ENCODE results near the gene UGGT1. TPM values are rescaled to one million over a fixed set of nuclear protein-coding genes. Genes with fewer than 3 reads are reported as not detected.
"Not testable (repeated sequence)": the region's sequence is repeated elsewhere in the genome, so short reads cannot be mapped to it uniquely, and the experiment has no call there.

UGGT1 gene
- total RNA-seq, 1 donor from 2014 or later: 70.7 TPM

DNA sequence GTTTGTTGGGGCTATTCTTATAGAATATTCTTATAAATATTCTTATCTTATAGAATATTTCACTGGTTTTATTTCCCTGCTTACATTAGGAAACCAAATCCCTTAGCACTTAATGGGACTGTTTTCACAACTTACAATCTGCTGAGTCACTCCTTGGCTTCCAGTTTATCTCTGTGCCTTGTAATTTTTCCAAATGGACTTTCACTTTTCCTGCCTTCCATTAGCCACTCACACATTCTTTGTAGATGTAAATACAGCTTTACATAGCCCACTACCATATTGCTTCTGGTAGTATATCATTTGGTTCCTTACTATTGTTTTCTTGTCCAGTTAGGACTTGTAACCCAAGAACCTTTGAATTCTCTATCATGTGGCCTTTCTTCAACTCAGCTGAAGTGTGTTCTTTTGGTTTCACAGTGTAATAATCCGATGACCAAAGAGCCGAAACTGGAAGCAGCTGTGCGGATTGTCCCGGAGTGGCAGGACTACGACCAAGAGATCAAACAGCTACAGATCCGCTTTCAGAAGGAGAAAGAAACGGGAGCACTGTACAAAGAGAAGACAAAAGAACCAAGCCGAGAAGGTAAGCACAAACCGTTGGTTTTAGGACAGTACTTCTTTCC lies 96.1 kb downstream of the UGGT1 start:
- no peaks in the 10 kb centered on the region for H3K27me3 Mint-ChIP-seq (ENCODE audit: insufficient read depth)
- DNase-seq (ENCODE audit: low spot score): no peak
- H3K4me3 Mint-ChIP-seq: no peak overlapping the region
- peaks cover 45% of the 10 kb centered on the region for H3K36me3 Mint-ChIP-seq (ENCODE audit: low read depth)
- H3K9me3 Mint-ChIP-seq: no peaks in the 10 kb centered on the region
- H3K27ac Mint-ChIP-seq: no peak overlapping the region
- intact Hi-C loops (cut with micrococcal nuclease): no loop called here
- H3K4me1 Mint-ChIP-seq (ENCODE audit: low read depth): no peaks in the 10 kb centered on the region

DNA sequence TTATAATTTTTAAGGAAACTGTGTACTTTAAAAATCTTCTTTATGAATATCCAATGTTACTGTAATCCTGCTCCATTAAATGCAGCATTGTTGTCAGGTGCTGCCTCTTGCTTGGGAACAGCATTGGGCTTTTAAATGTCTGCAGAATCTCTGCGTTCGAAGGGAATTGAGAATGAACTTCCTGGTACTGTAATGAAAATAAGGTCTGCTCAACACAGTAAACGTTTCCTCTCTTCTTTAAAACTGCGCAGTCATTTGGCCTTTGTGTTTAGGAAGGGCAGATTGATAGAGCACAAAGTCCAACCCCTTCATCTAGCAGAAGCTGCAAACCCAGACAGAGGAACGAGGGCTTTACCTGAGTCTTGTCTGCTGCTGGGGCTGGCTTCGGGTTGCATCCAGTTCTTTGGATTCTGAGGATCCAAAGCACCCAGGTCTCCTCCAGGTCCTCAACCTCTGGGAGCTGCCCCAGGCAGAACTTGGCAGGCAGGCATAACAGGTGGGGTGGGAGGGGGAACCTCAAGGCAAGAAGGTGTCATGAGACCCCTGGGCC lies 104.5 kb downstream of the UGGT1 start:
- H3K4me3 Mint-ChIP-seq: no peak overlapping the region
- H3K36me3 Mint-ChIP-seq (ENCODE audit: low read depth): peaks cover 28% of the 10 kb centered on the region
- no peaks in the 10 kb centered on the region for H3K9me3 Mint-ChIP-seq
- no peak overlapping the region for H3K27ac Mint-ChIP-seq
- DNase-seq (ENCODE audit: low spot score): no peak
- peaks cover 30% of the 10 kb centered on the region for H3K4me1 Mint-ChIP-seq (ENCODE audit: low read depth)
- H3K27me3 Mint-ChIP-seq (ENCODE audit: insufficient read depth): no peaks in the 10 kb centered on the region
- intact Hi-C loops (cut with micrococcal nuclease): no loop called here

DNA sequence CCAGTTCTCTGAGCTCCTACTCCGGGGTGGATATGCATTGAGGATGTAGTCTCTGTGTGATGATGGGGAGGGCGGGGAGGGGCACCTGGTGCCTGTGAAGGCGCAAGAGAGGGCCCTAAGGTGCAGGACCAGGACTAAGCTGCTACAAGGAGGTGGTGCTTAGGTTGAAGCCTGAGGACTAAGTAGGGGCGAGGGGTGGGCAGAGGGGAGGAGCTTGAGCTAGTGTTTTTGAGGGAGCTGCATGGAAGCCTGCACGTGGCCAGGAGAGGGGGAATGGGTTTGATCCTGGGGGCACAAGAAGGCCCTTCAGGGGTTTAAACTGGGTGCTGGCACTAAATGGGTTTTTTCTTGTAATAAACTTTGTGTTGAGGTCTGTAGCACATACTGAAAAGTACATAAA lies 105.0 kb downstream of the UGGT1 start:
- intact Hi-C loops (cut with micrococcal nuclease): loop anchor here (1.0 kb wide), 1 partner anchor 37 kb away; no protein-coding TSS in a partner anchor
- no peak for DNase-seq (ENCODE audit: low spot score)
- H3K9me3 Mint-ChIP-seq: no peaks in the 10 kb centered on the region
- H3K4me1 Mint-ChIP-seq (ENCODE audit: low read depth): peaks cover 30% of the 10 kb centered on the region
- H3K4me3 Mint-ChIP-seq: no peak overlapping the region
- H3K27ac Mint-ChIP-seq: peak overlapping the region; percentile 33
- H3K36me3 Mint-ChIP-seq (ENCODE audit: low read depth): peaks cover 23% of the 10 kb centered on the region
- H3K27me3 Mint-ChIP-seq (ENCODE audit: insufficient read depth): no peaks in the 10 kb centered on the region

DNA sequence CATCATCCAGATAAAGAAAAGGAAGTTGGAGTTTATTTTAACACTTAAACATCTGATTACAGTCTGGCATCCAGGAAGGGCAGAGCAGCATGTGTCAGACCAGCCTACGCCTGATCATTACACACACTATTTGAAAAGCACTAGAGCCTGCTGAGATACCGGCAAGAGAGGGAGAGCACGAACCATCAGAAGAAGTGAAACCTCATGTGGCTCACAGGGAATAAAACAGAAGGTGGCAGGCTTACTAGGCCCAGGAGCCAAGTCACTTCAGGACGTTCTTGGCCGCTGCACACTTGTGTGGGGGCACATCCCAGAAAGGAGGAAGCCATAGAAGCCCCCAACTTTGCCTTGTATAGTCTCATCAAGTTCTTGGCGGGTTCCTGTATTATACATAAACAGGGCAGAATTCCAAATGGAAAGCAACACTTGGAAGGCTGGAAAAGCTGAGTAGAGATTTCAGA lies 105.5 kb downstream of the UGGT1 start:
- no peaks in the 10 kb centered on the region for H3K9me3 Mint-ChIP-seq
- no peak overlapping the region for H3K27ac Mint-ChIP-seq
- H3K4me1 Mint-ChIP-seq (ENCODE audit: low read depth): peaks cover 30% of the 10 kb centered on the region
- H3K36me3 Mint-ChIP-seq (ENCODE audit: low read depth): peaks cover 20% of the 10 kb centered on the region
- intact Hi-C loops (cut with micrococcal nuclease): loop anchor here (1.0 kb wide), 1 partner anchor 37 kb away; no protein-coding TSS in a partner anchor
- H3K27me3 Mint-ChIP-seq (ENCODE audit: insufficient read depth): no peaks in the 10 kb centered on the region
- H3K4me3 Mint-ChIP-seq: no peak overlapping the region
- no peak for DNase-seq (ENCODE audit: low spot score)

DNA sequence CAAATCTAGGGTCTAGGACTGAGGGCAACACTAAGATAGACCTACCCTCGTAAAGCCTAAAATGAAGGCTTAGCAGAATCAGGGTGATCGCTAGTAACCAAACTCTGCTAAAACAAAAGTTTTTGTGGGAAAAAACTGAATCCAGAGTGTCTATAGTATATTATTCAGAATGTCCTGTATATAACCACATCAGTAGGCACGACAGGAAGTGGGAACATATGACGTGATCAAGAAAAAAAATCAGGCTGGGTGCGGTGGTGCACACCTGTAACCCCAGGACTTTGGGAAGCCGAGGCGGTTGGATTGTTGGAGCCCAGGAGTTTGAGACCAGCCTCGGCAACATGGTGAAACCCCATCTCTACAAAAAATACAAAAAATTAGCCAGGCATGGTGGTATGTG lies 106.1 kb downstream of the UGGT1 start:
- Mint-ChIP-seq H3K27ac (no peak overlapping the region), H3K4me3 (no peak overlapping the region), H3K4me1 (ENCODE audit: low read depth) (peaks cover 30% of the 10 kb centered on the region), H3K36me3 (ENCODE audit: low read depth) (peaks cover 16% of the 10 kb centered on the region), H3K9me3 (no peaks in the 10 kb centered on the region), H3K27me3 (ENCODE audit: insufficient read depth) (no peaks in the 10 kb centered on the region)
- intact Hi-C loops (cut with micrococcal nuclease): no loop called here
- no peak for DNase-seq (ENCODE audit: low spot score)

DNA sequence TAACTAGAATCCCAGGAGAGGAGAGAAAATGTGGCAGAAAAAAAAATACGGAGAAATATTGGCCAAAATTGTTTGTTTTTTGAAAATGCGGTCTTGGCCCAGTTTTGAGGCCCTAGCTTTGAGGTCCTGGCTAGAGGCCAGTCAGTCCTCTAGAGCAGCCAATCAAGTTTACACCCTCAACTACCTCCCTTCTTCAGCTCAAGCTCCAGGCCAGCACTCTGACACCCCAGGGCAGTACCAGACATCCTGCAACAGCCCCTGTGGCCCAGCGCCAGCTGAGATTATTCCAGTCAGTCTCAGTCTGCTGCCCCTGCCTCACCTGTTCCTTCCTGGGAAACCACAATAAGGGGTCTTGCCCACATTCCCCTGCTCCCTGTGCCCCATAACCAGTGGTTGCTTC lies 107.7 kb downstream of the UGGT1 start:
- intact Hi-C loops (cut with micrococcal nuclease): no loop called here
- Mint-ChIP-seq H3K4me1 (ENCODE audit: low read depth) (peaks cover 30% of the 10 kb centered on the region), H3K36me3 (ENCODE audit: low read depth) (peaks cover 9% of the 10 kb centered on the region), H3K9me3 (no peaks in the 10 kb centered on the region), H3K27me3 (ENCODE audit: insufficient read depth) (no peaks in the 10 kb centered on the region), H3K4me3 (no peak overlapping the region), H3K27ac (no peak overlapping the region)
- no peak for DNase-seq (ENCODE audit: low spot score)

DNA sequence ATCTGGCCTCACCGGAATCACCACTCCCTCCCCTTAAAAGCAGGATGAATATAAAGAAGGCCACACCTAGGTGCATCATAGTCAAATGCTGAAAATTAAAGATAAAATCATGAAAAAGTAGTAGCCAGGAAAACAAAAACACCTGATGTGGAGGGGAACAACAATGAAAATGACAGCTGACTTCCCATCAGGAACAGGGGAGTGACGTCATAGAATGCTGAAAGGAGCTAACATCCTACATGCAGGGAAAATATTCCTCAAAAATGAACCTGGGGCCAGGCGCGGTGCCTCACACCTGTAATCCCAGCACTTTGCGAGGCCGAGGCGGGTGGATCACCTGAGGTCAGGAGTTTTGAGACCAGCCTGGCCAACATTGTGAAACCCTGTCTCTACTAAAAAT lies 108.1 kb downstream of the UGGT1 start:
- Mint-ChIP-seq H3K4me3 (no peak overlapping the region), H3K27me3 (ENCODE audit: insufficient read depth) (no peaks in the 10 kb centered on the region), H3K36me3 (ENCODE audit: low read depth) (peaks cover 9% of the 10 kb centered on the region), H3K27ac (no peak overlapping the region), H3K9me3 (no peaks in the 10 kb centered on the region), H3K4me1 (ENCODE audit: low read depth) (peaks cover 30% of the 10 kb centered on the region)
- DNase-seq (ENCODE audit: low spot score): no peak
- intact Hi-C loops (cut with micrococcal nuclease): no loop called here

DNA sequence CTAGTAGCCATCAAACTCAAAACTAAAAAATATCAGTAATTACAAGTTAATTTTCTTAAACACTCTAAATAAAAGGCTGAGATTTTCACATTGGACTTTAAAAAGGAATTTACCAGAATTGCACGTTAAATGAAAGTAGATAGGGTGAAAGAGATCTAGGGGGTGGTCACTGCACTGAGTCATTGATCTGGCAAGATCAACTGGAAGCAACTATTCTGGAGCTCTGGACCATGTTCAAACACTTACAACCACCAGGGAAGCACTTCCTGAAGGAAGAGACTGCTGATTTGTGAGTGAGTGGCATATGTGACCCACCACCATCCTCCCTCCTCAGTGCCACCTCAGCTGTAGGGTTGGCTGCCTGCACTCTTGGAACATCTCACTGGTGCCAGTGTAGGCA lies 111.8 kb downstream of the UGGT1 start:
- no peak overlapping the region for H3K27ac Mint-ChIP-seq
- no peaks in the 10 kb centered on the region for H3K4me1 Mint-ChIP-seq (ENCODE audit: low read depth)
- H3K4me3 Mint-ChIP-seq: no peak overlapping the region
- intact Hi-C loops (cut with micrococcal nuclease): no loop called here
- peaks cover 14% of the 10 kb centered on the region for H3K27me3 Mint-ChIP-seq (ENCODE audit: insufficient read depth)
- no peak for DNase-seq (ENCODE audit: low spot score)
- H3K9me3 Mint-ChIP-seq: no peaks in the 10 kb centered on the region
- no peaks in the 10 kb centered on the region for H3K36me3 Mint-ChIP-seq (ENCODE audit: low read depth)

DNA sequence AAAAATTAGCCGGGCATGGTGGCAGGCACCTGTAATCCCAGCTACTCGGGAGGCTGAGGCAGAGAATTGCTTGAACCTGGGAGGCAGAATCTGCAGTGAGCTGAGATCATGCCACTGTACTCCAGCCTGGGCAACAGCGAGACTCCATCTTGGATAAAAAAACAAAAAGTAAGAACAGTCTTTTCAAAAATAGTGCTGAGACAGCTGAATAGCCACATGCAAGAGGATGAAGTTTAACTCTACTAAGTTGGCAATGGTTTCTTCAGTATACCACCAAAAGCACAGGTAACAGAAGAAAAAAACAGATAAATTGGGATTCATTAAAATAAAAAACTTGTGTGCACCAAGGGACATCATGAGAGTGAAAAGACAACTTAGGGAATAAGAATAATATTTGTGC lies 115.2 kb downstream of the UGGT1 start:
- intact Hi-C loops (cut with micrococcal nuclease): no loop called here
- no peaks in the 10 kb centered on the region for H3K36me3 Mint-ChIP-seq (ENCODE audit: low read depth)

DNA sequence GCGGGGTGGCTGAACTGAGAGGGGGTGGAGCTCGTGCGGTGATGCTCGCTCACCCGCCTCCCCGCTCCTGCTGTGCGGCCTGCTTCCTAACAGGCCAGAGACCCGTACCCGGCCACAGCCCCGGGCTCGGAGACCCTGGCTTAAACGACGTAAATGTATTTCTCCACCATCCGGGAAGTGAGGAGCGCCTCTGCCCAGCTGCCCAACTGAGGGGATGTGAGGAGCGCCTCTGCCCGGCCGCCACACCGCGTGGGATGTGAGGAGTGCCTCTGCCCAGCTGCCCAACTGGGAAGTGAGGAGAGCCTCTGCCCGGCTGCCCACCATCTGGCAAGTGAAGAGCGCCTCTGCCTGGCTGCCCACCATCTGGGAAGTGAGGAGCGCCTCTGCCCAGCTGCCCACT lies 117.0 kb downstream of the UGGT1 start:
- H3K27ac Mint-ChIP-seq: no peak overlapping the region
- H3K9me3 Mint-ChIP-seq: no peaks in the 10 kb centered on the region
- H3K27me3 Mint-ChIP-seq (ENCODE audit: insufficient read depth): peaks cover 17% of the 10 kb centered on the region

More for the DNA sequence above, 115.2 kb downstream of the UGGT1 start:
- Mint-ChIP-seq H3K27ac (no peak overlapping the region), H3K4me1 (ENCODE audit: low read depth) (no peaks in the 10 kb centered on the region), H3K4me3 (no peak overlapping the region), H3K9me3 (no peaks in the 10 kb centered on the region), H3K27me3 (ENCODE audit: insufficient read depth) (peaks cover 17% of the 10 kb centered on the region)
- DNase-seq (ENCODE audit: low spot score): no peak

DNA sequence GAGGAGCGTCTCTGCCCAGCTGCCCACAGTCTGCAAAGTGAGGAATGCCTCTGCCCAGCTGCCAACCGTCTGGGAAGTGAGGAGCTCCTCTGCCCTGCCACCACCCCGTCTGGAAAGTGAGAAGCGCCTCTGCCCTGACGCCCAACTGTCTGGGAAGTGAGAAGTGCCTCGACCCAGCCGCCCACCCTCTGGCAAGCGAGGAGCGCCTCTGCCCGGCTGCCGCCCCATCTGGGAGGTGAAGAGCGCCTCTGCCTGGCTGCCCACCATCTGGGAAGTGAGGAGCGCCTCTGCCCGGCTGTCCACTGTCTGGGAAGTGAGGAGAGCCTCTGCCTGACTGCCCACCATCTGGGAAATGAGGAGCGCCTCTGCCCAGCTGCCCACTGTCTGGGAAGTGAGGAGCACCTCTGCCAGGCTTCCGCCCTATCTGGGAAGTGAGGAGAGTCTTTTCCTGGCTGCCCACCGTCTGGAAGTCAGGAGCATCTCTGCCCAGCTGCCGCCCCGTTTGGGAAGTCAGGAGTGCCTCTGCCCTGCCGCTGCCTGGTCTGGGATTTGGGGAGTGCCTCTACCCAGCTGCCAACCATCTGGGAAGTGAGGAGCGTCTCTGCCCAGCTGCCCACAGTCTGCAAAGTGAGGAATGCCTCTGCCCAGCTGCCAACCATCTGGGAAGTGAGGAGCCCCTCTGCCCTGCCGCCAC lies 117.8 kb downstream of the UGGT1 start:
- H3K36me3 Mint-ChIP-seq (ENCODE audit: low read depth); intact Hi-C loops (cut with micrococcal nuclease); H3K4me1 Mint-ChIP-seq (ENCODE audit: low read depth); H3K4me3 Mint-ChIP-seq; H3K27ac Mint-ChIP-seq; DNase-seq (ENCODE audit: low spot score); H3K9me3 Mint-ChIP-seq: not testable (repeated sequence)
- H3K27me3 Mint-ChIP-seq (ENCODE audit: insufficient read depth): peaks cover 17% of the 10 kb centered on the region

More for the DNA sequence above, 117.0 kb downstream of the UGGT1 start:
- no peak overlapping the region for H3K4me3 Mint-ChIP-seq
- DNase-seq (ENCODE audit: low spot score): no peak
- intact Hi-C loops (cut with micrococcal nuclease): no loop called here
- H3K4me1 Mint-ChIP-seq (ENCODE audit: low read depth): no peaks in the 10 kb centered on the region
- H3K36me3 Mint-ChIP-seq (ENCODE audit: low read depth): no peaks in the 10 kb centered on the region

DNA sequence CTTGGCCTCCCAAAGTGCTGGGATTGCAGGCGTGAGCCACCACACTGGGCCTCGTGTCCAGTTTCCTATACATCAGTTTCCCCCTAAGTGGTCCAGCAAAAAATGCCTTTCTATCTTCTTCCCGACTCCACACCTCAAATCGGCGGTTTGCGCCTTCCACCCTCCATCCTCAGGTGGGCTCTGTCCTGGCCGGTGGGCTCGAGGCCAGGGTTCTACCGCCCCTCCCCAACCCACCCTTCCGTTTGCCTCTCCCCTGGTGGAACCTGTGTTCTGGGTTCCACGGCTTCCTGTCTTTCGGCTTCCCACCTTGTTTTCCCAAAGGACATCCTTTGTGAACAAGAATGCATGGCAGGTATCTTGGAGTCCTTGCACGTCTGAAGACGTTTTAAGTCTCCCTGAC lies 123.3 kb downstream of the UGGT1 start:
- Mint-ChIP-seq H3K4me3 (no peak overlapping the region), H3K27me3 (ENCODE audit: insufficient read depth) (peaks cover 10% of the 10 kb centered on the region), H3K4me1 (ENCODE audit: low read depth) (peaks cover 4% of the 10 kb centered on the region), H3K36me3 (ENCODE audit: low read depth) (no peaks in the 10 kb centered on the region), H3K27ac (no peak overlapping the region), H3K9me3 (no peaks in the 10 kb centered on the region)
- intact Hi-C loops (cut with micrococcal nuclease): no loop called here
- no peak for DNase-seq (ENCODE audit: low spot score)

DNA sequence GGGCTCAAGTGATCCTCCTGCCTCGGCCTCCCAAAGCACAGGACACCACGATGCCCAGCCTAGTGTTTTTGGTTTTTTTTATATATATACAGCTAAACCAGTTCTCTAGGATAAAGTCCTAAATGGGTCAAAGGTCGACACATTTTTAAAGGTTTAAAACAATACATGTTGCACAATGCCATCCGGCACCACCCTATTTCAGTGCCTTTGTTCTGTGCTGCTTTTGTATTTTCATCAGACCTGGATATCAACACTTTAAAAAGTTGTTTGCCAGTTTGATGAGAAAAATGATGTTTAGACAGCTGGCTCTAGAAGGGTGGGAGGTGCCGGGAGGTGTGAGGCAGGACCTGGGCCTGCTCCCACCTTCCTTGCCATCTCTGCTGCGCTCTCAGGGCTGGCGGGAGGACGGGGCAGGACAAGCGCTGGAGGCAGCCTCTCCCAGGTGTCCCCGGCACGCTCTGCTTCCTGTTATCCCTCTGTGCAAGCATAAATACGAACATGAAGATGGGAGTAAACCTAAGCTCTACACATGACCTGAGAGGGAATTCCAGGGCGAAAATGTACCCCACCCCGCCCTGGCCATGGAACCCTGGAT lies 124.0 kb downstream of the UGGT1 start:
- no peak for DNase-seq (ENCODE audit: low spot score)
- H3K36me3 Mint-ChIP-seq (ENCODE audit: low read depth): no peaks in the 10 kb centered on the region
- H3K27ac Mint-ChIP-seq: no peak overlapping the region
- intact Hi-C loops (cut with micrococcal nuclease): no loop called here
- H3K4me1 Mint-ChIP-seq (ENCODE audit: low read depth): peaks cover 4% of the 10 kb centered on the region
- H3K27me3 Mint-ChIP-seq (ENCODE audit: insufficient read depth): peaks cover 10% of the 10 kb centered on the region
- H3K4me3 Mint-ChIP-seq: no peak overlapping the region
- H3K9me3 Mint-ChIP-seq: no peaks in the 10 kb centered on the region
